HG03558 (cell line): ENCODE results near the gene ARL14EP.

Experiments used
- ATAC-seq: cut with Tn5 transposase; IDR thresholded peaks from one replicate; pipeline ENCODE4 v1.9.1; 2021; ENCODE audit warnings: moderate number of reproducible peaks; ENCODE audit not compliant: unreplicated experiment; ENCODE audit errors: extremely low read depth

The ARL14EP gene

GRCh38 chr11:30322826-30323710, at the start of gene ARL14EP:
Gene ARL14EP (plus strand): TSS chr11:30323104. CDS start chr11:30330949, 7,845 bp downstream.
- ATAC-seq = peak; percentile 92

GRCh38 chr11:30277176-30277575, 45.7 kb upstream of the ARL14EP start:
- no peak for ATAC-seq

GRCh38 chr11:30279796-30280195, 43.1 kb upstream of the ARL14EP start:
- ATAC-seq = no peak

GRCh38 chr11:30281476-30282288, 41.2 kb upstream of the ARL14EP start:
- no peak for ATAC-seq

GRCh38 chr11:30282289-30282631, 40.6 kb upstream of the ARL14EP start:
- peak; percentile 69 for ATAC-seq

- no peak for ATAC-seq
Observed at GRCh38 chr11:30284836-30285235, 38.1 kb upstream of the ARL14EP start.

GRCh38 chr11:30285416-30286121, 37.3 kb upstream of the ARL14EP start:
- no peak for ATAC-seq

GRCh38 chr11:30291331-30291730, 31.6 kb upstream of the ARL14EP start:
- no peak for ATAC-seq

- no peak for ATAC-seq
Observed at GRCh38 chr11:30292545-30292944, 30.4 kb upstream of the ARL14EP start.

- no peak for ATAC-seq
Observed at GRCh38 chr11:30295178-30295885, 27.6 kb upstream of the ARL14EP start.

GRCh38 chr11:30304620-30305019, 18.3 kb upstream of the ARL14EP start:
- ATAC-seq = no peak

GRCh38 chr11:30310623-30311022, 12.3 kb upstream of the ARL14EP start:
- peak; percentile 94 for ATAC-seq

GRCh38 chr11:30311189-30311588, 11.7 kb upstream of the ARL14EP start:
- ATAC-seq = no peak

GRCh38 chr11:30312243-30312642, 10.7 kb upstream of the ARL14EP start:
- no peak for ATAC-seq

- no peak for ATAC-seq
Observed at GRCh38 chr11:30313580-30313979, 9.3 kb upstream of the ARL14EP start.

GRCh38 chr11:30314625-30315024, 8.3 kb upstream of the ARL14EP start:
- no peak for ATAC-seq

- ATAC-seq = no peak
Observed at GRCh38 chr11:30316237-30316636, 6.7 kb upstream of the ARL14EP start.

- ATAC-seq = peak; percentile 47
Observed at GRCh38 chr11:30317030-30317429, 5.9 kb upstream of the ARL14EP start.

GRCh38 chr11:30321321-30321720, 1.6 kb upstream of the ARL14EP start:
- no peak for ATAC-seq

GRCh38 chr11:30322191-30322590, 713 bp upstream of the ARL14EP start:
- no peak for ATAC-seq
